ENCODE measurements around the gene TLE4. TPM values are rescaled to one million over a fixed set of nuclear protein-coding genes. Genes with fewer than 3 reads are reported as not detected.

Gene TLE4
- polyA plus RNA-seq, 1 donor (not counting 4 experiments of a cell fraction or from before 2014, with no cell fraction given) = 14.7 TPM

DNA sequence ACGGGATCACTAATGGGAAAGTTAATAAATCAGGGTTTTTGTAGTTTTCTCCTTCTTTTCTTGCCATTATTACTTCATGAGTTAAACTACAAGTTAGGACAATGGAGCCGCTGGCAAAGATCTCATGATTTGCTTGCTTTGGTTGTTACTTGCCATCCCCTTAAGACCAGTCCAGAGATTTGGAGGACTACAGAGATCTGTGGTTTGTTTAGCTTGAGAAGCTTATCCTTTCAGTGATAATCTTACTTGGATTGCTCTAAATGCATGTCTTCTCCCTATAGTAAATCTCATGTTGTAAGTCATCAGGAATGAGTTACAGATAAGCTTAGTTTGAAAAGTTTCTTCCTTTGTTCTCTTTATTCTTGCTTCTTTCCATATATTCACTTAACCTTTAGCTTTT is 70.9 kb downstream of the TLE4 start:
- Histone ChIP-seq H3K79me2 (ENCODE audit: control insufficient read depth, insufficient read depth, low read length) (no peaks in the 10 kb centered on the region), H3K9ac (ENCODE audit: control insufficient read depth, extremely low read depth, insufficient read depth, low read length) (no peak overlapping the region), H3K36me3 (ENCODE audit: control insufficient read depth in 2 of 2, extremely low read depth in 1 of 2, insufficient read depth in 2 of 2, low read length in 2 of 2) (no peaks in the 10 kb centered on the region), H3K9me3 (ENCODE audit: control insufficient read depth, low read depth, low read length) (no peaks in the 10 kb centered on the region), H3K4me1 (ENCODE audit: control insufficient read depth, extremely low read depth, insufficient read depth, low read length) (peaks cover 6% of the 10 kb centered on the region), H3K9me1 (ENCODE audit: control insufficient read depth, extremely low read depth, insufficient read depth, low read length) (no peaks in the 10 kb centered on the region), H3K27ac (ENCODE audit: control insufficient read depth, insufficient read depth, low read length) (no peak overlapping the region), H3K4me2 (ENCODE audit: control insufficient read depth, extremely low read depth, insufficient read depth, low read depth, low read length) (no peak overlapping the region), H2AFZ (ENCODE audit: control insufficient read depth, low read length) (no peak overlapping the region), H4K20me1 (ENCODE audit: control insufficient read depth, extremely low read depth, insufficient read depth, low read length) (no peaks in the 10 kb centered on the region), H3K4me3 (ENCODE audit: control insufficient read depth in 2 of 3, extremely low read depth in 1 of 3, insufficient read depth in 2 of 3, low read depth in 1 of 3, low read length in 3 of 3) (no peak overlapping the region), H3K27me3 (ENCODE audit: control insufficient read depth, extremely low read depth, insufficient read depth, low read length) (no peaks in the 10 kb centered on the region)
- no peak for DNase-seq (ENCODE audit: low read depth, low spot score)
- dilution Hi-C loops (cut with MboI; ENCODE audit: extremely low pct_ligation_motif_present, low sequenced_read_pairs) = no loop called here
- TF ChIP-seq EZH2 (IDR thresholded peaks at IDR 0.05; ENCODE audit: low read length) (no peak), CTCF (optimal IDR thresholded peaks at IDR 0.05 in 1 of 3, IDR thresholded peaks at IDR 0.05 in 1 of 3, conservative IDR thresholded peaks at IDR 0.05 in 1 of 3; ENCODE audit: extremely low read depth in 1 of 3, insufficient read depth in 2 of 3, low read length in 3 of 3) (no peak)
- no peak for FAIRE-seq

DNA sequence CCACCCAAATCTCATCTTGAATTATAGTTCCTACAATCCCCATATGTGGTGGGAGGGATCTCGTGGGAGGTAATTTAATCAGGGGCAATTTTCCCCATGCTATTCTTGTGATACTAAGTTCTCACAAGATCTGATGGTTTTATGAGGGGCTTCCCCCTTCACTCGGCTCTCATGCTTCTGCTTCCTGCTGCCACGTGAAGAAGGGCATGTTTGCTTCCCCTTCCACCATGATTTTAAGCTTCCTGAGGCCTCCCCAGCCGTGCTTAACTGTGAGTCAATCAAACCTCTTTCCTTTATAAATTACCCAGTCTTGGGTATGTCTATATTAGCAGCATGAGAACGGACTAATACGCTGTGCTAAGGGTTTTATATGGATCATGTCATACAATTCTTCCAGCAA is 72.3 kb downstream of the TLE4 start:
- no peak for FAIRE-seq
- H3K27me3 ChIP-seq (ENCODE audit: control insufficient read depth, extremely low read depth, insufficient read depth, low read length) = no peaks in the 10 kb centered on the region
- dilution Hi-C loops (cut with MboI; ENCODE audit: extremely low pct_ligation_motif_present, low sequenced_read_pairs) = no loop called here
- H3K27ac ChIP-seq (ENCODE audit: control insufficient read depth, insufficient read depth, low read length) = no peak overlapping the region
- H3K9ac ChIP-seq (ENCODE audit: control insufficient read depth, extremely low read depth, insufficient read depth, low read length) = no peak overlapping the region
- TF ChIP-seq CTCF (optimal IDR thresholded peaks at IDR 0.05 in 1 of 3, IDR thresholded peaks at IDR 0.05 in 1 of 3, conservative IDR thresholded peaks at IDR 0.05 in 1 of 3; ENCODE audit: extremely low read depth in 1 of 3, insufficient read depth in 2 of 3, low read length in 3 of 3) (no peak), EZH2 (IDR thresholded peaks at IDR 0.05; ENCODE audit: low read length) (no peak)
- H4K20me1 ChIP-seq (ENCODE audit: control insufficient read depth, extremely low read depth, insufficient read depth, low read length) = no peaks in the 10 kb centered on the region
- H3K4me1 ChIP-seq (ENCODE audit: control insufficient read depth, extremely low read depth, insufficient read depth, low read length) = peaks cover 6% of the 10 kb centered on the region
- no peaks in the 10 kb centered on the region for H3K9me1 ChIP-seq (ENCODE audit: control insufficient read depth, extremely low read depth, insufficient read depth, low read length)
- no peaks in the 10 kb centered on the region for H3K9me3 ChIP-seq (ENCODE audit: control insufficient read depth, low read depth, low read length)
- no peak for DNase-seq (ENCODE audit: low read depth, low spot score)
- H3K79me2 ChIP-seq (ENCODE audit: control insufficient read depth, insufficient read depth, low read length) = no peaks in the 10 kb centered on the region
- H3K36me3 ChIP-seq (ENCODE audit: control insufficient read depth in 2 of 2, extremely low read depth in 1 of 2, insufficient read depth in 2 of 2, low read length in 2 of 2) = no peaks in the 10 kb centered on the region
- H3K4me3 ChIP-seq (ENCODE audit: control insufficient read depth in 2 of 3, extremely low read depth in 1 of 3, insufficient read depth in 2 of 3, low read depth in 1 of 3, low read length in 3 of 3) = no peak overlapping the region
- H3K4me2 ChIP-seq (ENCODE audit: control insufficient read depth, extremely low read depth, insufficient read depth, low read depth, low read length) = no peak overlapping the region
- no peak overlapping the region for H2AFZ ChIP-seq (ENCODE audit: control insufficient read depth, low read length)

Data from keratinocyte (primary cell).